Mononuclear cell (primary cell): ENCODE data around the gene CDH23. TPM values are rescaled to one million over a fixed set of nuclear protein-coding genes. Genes with fewer than 3 reads are reported as not detected.

Source experiments
- H3K27me3 ChIP-seq: 2 replicates; pipeline ENCODE4 v1.6.0; 2011; ENCODE audit warnings: low read length, control low read depth; ENCODE audit not compliant: insufficient read depth
- H3K4me1 ChIP-seq: 2 replicates; pipeline ENCODE4 v1.5.1; 2011; ENCODE audit warnings: mild to moderate bottlenecking, low read length, control low read depth; ENCODE audit not compliant: insufficient read depth
- H3K4me3 ChIP-seq: 2 replicates; pipeline ENCODE4 v1.5.1; 2011; ENCODE audit warnings: mild to moderate bottlenecking, low read length, moderate library complexity
- H3K9me3 ChIP-seq: 2 replicates; pipeline ENCODE4 v1.5.1; 2011; ENCODE audit warnings: low read depth, mild to moderate bottlenecking, control low read depth, low read length
- total RNA-seq: library from RNA; depleted of rRNA; stranded (reverse); fragments of >200 nt; gene quantifications from one replicate; pipeline ENCODE4 v1.2.3, GENCODE V29; 2012

CDH23 gene
- total RNA-seq, 1 donor: 5.0 TPM

- Histone ChIP-seq H3K9me3 (no peaks in the 10 kb centered on the region), H3K27me3 (no peaks in the 10 kb centered on the region), H3K4me1 (peaks cover 88% of the 10 kb centered on the region), H3K4me3 (no peak overlapping the region)
These were observed 437.0 kb downstream of the CDH23 start for GRCh38 chr10:71833451-71834342.

GRCh38 chr10:71834343-71834674, 437.6 kb downstream of the CDH23 start:
- peaks cover 90% of the 10 kb centered on the region for H3K4me1 ChIP-seq
- H3K4me3 ChIP-seq: no peak overlapping the region
- no peaks in the 10 kb centered on the region for H3K9me3 ChIP-seq
- no peaks in the 10 kb centered on the region for H3K27me3 ChIP-seq

GRCh38 chr10:71835671-71836595, 439.2 kb downstream of the CDH23 start:
- Histone ChIP-seq H3K4me1 (peaks cover 92% of the 10 kb centered on the region), H3K4me3 (no peak overlapping the region)

GRCh38 chr10:71836596-71836974, 439.9 kb downstream of the CDH23 start:
- H3K4me3 ChIP-seq: no peak overlapping the region
- H3K27me3 ChIP-seq: no peaks in the 10 kb centered on the region
- peaks cover 94% of the 10 kb centered on the region for H3K4me1 ChIP-seq
- H3K9me3 ChIP-seq: no peaks in the 10 kb centered on the region

More at GRCh38 chr10:71835671-71836595, 439.2 kb downstream of the CDH23 start:
- Histone ChIP-seq H3K27me3 (no peaks in the 10 kb centered on the region), H3K9me3 (no peaks in the 10 kb centered on the region)

GRCh38 chr10:71837098-71837827, 440.5 kb downstream of the CDH23 start:
- Histone ChIP-seq H3K9me3 (no peaks in the 10 kb centered on the region), H3K27me3 (no peaks in the 10 kb centered on the region), H3K4me1 (peaks cover 95% of the 10 kb centered on the region), H3K4me3 (no peak overlapping the region)

GRCh38 chr10:71838264-71839211, 441.8 kb downstream of the CDH23 start:
- no peak overlapping the region for H3K4me3 ChIP-seq
- no peaks in the 10 kb centered on the region for H3K27me3 ChIP-seq
- H3K4me1 ChIP-seq: peaks cover 95% of the 10 kb centered on the region

GRCh38 chr10:71840177-71840957, 443.6 kb downstream of the CDH23 start:
- Histone ChIP-seq H3K9me3 (no peaks in the 10 kb centered on the region), H3K4me1 (peaks cover 98% of the 10 kb centered on the region), H3K4me3 (no peak overlapping the region), H3K27me3 (no peaks in the 10 kb centered on the region)

More at GRCh38 chr10:71838264-71839211, 441.8 kb downstream of the CDH23 start:
- no peaks in the 10 kb centered on the region for H3K9me3 ChIP-seq

GRCh38 chr10:71840958-71841335, 444.2 kb downstream of the CDH23 start:
- Histone ChIP-seq H3K4me3 (no peak overlapping the region), H3K9me3 (no peaks in the 10 kb centered on the region), H3K27me3 (no peaks in the 10 kb centered on the region), H3K4me1 (peaks cover 98% of the 10 kb centered on the region)

- H3K4me3 ChIP-seq: no peak overlapping the region
- no peaks in the 10 kb centered on the region for H3K9me3 ChIP-seq
- no peaks in the 10 kb centered on the region for H3K27me3 ChIP-seq
- peaks cover 98% of the 10 kb centered on the region for H3K4me1 ChIP-seq
These were observed 445.7 kb downstream of the CDH23 start for GRCh38 chr10:71842422-71842821.

- H3K27me3 ChIP-seq: no peaks in the 10 kb centered on the region
- peaks cover 98% of the 10 kb centered on the region for H3K4me1 ChIP-seq
- no peaks in the 10 kb centered on the region for H3K9me3 ChIP-seq
- H3K4me3 ChIP-seq: no peak overlapping the region
These were observed 446.4 kb downstream of the CDH23 start for GRCh38 chr10:71842856-71843686.

- H3K27me3 ChIP-seq: no peaks in the 10 kb centered on the region
- no peak overlapping the region for H3K4me3 ChIP-seq
- peaks cover 96% of the 10 kb centered on the region for H3K4me1 ChIP-seq
- H3K9me3 ChIP-seq: no peaks in the 10 kb centered on the region
These were observed 447.4 kb downstream of the CDH23 start for GRCh38 chr10:71844084-71844483.

GRCh38 chr10:71844695-71845094, 448.0 kb downstream of the CDH23 start:
- Histone ChIP-seq H3K9me3 (no peaks in the 10 kb centered on the region), H3K27me3 (no peaks in the 10 kb centered on the region), H3K4me3 (no peak overlapping the region), H3K4me1 (peaks cover 96% of the 10 kb centered on the region)
